ENCODE results near the gene FSD1L. TPM values are rescaled to one million over a fixed set of nuclear protein-coding genes. Genes with fewer than 3 reads are reported as not detected.
A peak's percentile ranks its signal among the peaks of the same experiment; 100 is the strongest.

Gene FSD1L
- total and polyA plus RNA-seq, 2 of the 13 experiments (the other 11 are each of a cell fraction or from before 2014, with no cell fraction given), result 4.1 to 5.1 TPM

GRCh38 chr9:105557804-105558610 lies 110.2 kb downstream of the FSD1L start, which contains the start of gene FKTN (continued):
- peak; percentile 50; the same call in 1 of the 2 replicates for TF ChIP-seq ERF (CRISPR knock-in tag; IDR thresholded peaks at IDR 0.05)
- no peak for TF ChIP-seq ZNF597 (CRISPR knock-in tag; IDR thresholded peaks at IDR 0.05)
- TF ChIP-seq ZNF598 (CRISPR knock-in tag; IDR thresholded peaks at IDR 0.05; ENCODE audit: borderline replicate concordance), result 0 out of 2 replicates have a peak, but pooled peaks have one; percentile 71
- TF ChIP-seq TERF1 (CRISPR knock-in tag; IDR thresholded peaks at IDR 0.05), result no peak
- peak; percentile 42; the same call in 1 of the 2 replicates for TF ChIP-seq SIN3A (IDR thresholded peaks at IDR 0.05; ENCODE audit: borderline replicate concordance, low read depth, low read length)
- no peak for TF ChIP-seq JDP2 (CRISPR knock-in tag; IDR thresholded peaks at IDR 0.05; ENCODE audit: borderline replicate concordance)
- no peak for TF ChIP-seq THYN1 (CRISPR knock-in tag; IDR thresholded peaks at IDR 0.05; ENCODE audit: borderline replicate concordance, low read depth)
- TF ChIP-seq ZNF549 (CRISPR knock-in tag; IDR thresholded peaks at IDR 0.05), result no peak
- TF ChIP-seq ZNF670 (CRISPR knock-in tag; IDR thresholded peaks at IDR 0.05; ENCODE audit: borderline replicate concordance), result peak; percentile 66
- no peak for TF ChIP-seq SUZ12 (IDR thresholded peaks at IDR 0.05; ENCODE audit: low read depth, low read length)
- TF ChIP-seq ZNF292 (CRISPR knock-in tag; IDR thresholded peaks at IDR 0.05; ENCODE audit: borderline replicate concordance, low read depth), result peak; percentile 83
- TF ChIP-seq MLLT10 (CRISPR knock-in tag; IDR thresholded peaks at IDR 0.05), result no peak
- no peak for TF ChIP-seq ZNF281 (CRISPR knock-in tag; IDR thresholded peaks at IDR 0.05; ENCODE audit: borderline replicate concordance)
- TF ChIP-seq ZBTB37 (CRISPR knock-in tag; IDR thresholded peaks at IDR 0.05), result no peak
- TF ChIP-seq FUBP1 (CRISPR knock-in tag; IDR thresholded peaks at IDR 0.05; ENCODE audit: borderline replicate concordance), result no peak
- no peak for TF ChIP-seq HHEX (CRISPR knock-in tag; IDR thresholded peaks at IDR 0.05)
- TF ChIP-seq GMEB1 (CRISPR knock-in tag; IDR thresholded peaks at IDR 0.05; ENCODE audit: borderline replicate concordance), result peak; percentile 69; the same call in 1 of the 2 replicates
- TF ChIP-seq ZNF207 (IDR thresholded peaks at IDR 0.05; ENCODE audit: borderline replicate concordance), result no peak

All from HepG2 (cell line).